C4-2B (cell line): ENCODE data around the gene EID3.

Experiments
- CTCF ChIP-seq: fragments of 450-650 bp; conservative IDR thresholded peaks from 2 replicates; pipeline ENCODE4 v1.5.1; 2017; ENCODE audit warnings: mild to moderate bottlenecking
- ZFX ChIP-seq: fragments of 450-650 bp; IDR thresholded peaks from 2 replicates; pipeline ENCODE4 v1.6.1; 2017

- TF ChIP-seq CTCF (no peak), ZFX (no peak)
Measured at GRCh38 chr12:104280111-104280510, 23.4 kb upstream of the EID3 start.
